GM18526 (cell line): Measurements from ENCODE around the gene RPL18.

ENCODE experiments used
- POLR2A ChIP-seq: IDR thresholded peaks from 3 replicates; pipeline ENCODE4 v1.6.1; 2011; ENCODE audit not compliant: insufficient read length; ENCODE audit errors: extremely low read depth

The RPL18 gene

DNA sequence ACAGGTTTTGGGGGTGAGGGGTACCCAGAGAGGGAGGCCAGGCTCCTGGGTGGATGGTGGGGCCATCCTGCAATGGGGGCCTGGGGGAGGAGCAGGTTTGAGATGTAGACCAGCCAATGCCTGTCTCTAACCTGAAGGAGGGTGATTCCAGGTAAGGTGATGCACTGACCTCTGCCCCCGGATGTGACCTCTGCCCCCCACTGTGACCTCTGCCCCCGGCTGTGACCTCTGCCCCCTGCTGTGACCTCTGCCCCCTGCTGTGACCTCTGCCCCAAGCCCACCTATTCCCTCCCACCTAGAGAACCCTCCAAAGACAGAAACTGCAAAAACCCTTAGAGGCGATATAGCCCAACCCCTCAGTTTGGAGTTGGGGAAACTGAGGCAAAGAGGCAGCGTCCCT, 22.7 kb downstream of the RPL18 start:
- TF ChIP-seq POLR2A = no peak

GRCh38 chr19:48595833-48596232, 23.1 kb downstream of the RPL18 start:
- TF ChIP-seq POLR2A = no peak

DNA sequence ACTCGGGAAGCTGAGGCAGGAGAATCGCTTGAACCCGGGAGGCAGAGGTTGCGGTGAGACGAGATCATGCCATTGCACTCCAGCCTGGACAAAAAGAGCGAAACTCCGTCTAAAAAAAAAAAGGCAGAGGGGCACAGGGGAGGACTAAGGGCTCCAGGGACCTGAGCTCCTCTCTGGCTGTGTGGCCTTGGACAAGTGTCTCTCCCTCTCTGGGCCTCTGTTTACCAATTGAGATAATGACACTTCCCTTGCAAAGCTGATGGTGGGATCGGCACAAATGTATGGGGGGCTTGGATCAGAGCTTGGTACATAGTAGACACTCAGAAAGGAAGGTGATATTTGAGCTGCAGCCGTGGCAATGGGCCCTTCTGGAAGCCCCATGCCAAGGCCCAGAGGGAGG, 23.8 kb downstream of the RPL18 start:
- TF ChIP-seq POLR2A = no peak

GRCh38 chr19:48591021-48591420, 28.0 kb downstream of the RPL18 start:
- TF ChIP-seq POLR2A = no peak

DNA sequence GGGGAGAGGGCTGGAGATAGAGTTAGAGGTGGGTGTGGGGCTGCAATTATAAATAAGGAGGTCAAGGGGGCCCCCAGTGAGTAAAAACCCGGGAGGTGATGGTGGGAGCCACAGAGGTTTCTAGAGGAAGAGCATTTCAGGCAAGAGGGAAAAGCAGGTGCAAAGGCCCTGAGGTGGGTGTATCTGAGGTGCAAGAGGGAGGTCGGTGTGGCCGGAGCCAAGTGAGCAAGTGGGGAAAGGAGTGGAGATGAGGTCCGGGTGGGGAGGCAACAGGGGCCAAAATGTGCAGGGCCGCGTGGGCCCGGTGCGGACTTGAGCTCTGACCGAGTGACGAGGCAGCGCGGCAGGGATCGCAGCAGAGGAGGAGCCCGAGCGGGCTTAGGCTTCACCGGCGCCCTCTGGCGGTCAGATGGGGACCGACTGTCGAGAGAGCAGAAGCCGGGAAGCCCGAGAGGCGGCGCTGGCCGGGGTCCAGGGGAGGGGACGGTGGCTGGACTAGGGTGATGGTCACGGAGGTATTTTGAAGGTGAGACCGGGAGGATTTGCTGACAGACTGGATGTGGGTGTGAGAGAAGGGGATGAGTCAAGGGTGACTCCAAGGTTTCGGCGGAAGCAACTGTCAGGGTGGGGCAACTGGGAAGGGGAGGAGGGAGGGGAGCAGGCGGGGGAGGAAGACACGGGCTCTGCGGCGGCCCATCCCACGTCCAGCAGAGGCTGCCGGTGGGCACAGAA, 30.1 kb downstream of the RPL18 start:
- no peak for TF ChIP-seq POLR2A

GRCh38 chr19:48587387-48587786, 31.6 kb downstream of the RPL18 start:
- TF ChIP-seq POLR2A = no peak

DNA sequence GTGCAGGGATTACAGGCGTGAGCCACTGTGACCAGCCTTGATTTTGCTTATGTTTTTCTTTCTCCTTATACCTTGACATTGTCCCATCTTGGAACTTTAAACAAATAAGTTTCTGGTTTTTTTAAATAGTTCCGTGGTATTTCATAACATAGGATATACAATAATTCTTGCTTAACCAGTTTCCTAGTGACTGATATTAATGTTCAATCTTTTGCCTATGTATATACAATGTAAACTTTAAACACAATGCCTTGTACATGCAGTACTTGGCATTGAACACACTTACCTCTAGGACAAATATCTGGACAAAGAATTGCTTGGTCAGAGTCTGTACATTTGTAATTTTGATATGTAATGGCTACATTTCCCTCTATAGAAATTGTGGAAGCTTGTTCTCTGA, 36.8 kb downstream of the RPL18 start:
- no peak for TF ChIP-seq POLR2A

DNA sequence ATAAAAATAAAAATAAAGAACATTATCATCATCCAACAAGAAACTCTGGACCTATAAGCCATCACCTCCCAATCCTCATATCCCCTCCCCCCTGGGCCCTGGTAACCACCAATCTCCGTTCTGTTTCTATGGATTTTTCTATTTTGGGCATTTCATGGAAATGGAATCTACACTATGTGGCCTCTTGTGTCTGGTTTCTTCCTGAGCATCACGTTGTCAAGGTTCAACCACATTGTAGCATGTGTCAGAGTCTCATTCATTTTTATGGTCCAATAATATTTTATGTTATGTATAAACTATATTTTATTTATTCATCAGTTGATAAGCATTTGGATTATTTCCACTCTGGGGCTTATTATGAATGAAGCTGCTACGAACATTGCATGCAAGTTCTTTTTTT, 40.1 kb downstream of the RPL18 start:
- no peak for TF ChIP-seq POLR2A

- TF ChIP-seq POLR2A = no peak
These were observed 42.9 kb downstream of the RPL18 start for GRCh38 chr19:48575931-48576622.

GRCh38 chr19:48573163-48573505, 45.8 kb downstream of the RPL18 start:
- TF ChIP-seq POLR2A = no peak

GRCh38 chr19:48571378-48572162, 47.4 kb downstream of the RPL18 start:
- no peak for TF ChIP-seq POLR2A

DNA sequence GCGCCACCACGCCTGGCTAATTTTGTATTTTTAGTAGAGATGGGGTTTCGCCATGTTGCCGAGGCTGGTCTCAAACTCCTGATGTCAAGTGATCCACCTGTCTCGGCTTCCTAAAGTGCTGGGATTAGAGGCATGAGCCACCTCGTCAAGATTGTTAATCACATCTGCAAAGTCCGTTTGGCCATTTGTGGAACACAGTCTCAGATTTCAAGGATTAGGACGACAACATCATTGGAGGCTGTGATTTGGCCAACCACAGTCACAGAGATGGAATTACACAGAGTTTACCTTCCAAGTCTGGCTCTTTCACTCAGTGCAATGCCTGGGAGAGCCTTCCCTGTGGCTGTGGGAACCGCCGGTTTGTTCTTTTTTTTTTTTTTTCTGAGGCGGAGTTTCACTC, 49.2 kb downstream of the RPL18 start:
- no peak for TF ChIP-seq POLR2A

DNA sequence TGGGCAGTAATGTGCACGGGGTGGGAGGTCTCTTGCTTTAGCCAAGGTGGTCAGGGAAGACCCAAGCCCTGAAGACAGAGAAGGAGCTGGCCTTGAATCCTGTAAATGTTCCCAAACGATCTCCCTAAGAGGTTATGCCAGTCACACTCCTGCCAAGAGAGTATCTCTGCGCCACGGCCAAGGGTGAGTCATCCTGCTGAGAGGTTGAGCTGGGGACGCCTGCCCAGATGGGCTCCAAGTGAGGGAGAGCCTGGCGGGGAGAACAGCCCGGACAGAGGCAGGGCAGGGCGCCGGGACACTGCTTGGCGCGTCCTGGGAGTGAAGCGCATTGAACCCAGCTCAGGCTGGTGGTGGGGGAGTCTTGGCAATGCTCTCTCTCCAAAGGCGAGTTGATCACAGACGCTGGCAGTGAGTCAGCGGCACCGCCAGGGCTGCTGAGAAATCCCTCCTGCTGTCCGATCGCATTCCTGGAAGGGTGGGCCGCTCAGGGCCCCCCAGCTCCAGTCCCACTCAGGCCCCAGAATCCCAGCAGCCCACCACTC, 50.6 kb downstream of the RPL18 start:
- TF ChIP-seq POLR2A = no peak
